H1 (cell line): Measurements from ENCODE around the gene TMEM130. TPM values are rescaled to one million over a fixed set of nuclear protein-coding genes. Genes with fewer than 3 reads are reported as not detected.

Experiments
- CTCF ChIA-PET: fragments of 300-600 bp; sonication (Branson Sonifier 250); formaldehyde crosslinking; loops from one replicate; lab custom pipeline; 2021; ENCODE audit not compliant: partially characterized antibody; lab: Charles Lee
- POLR2A ChIA-PET: fragments of 300-600 bp; sonication (Branson Sonifier 250); formaldehyde crosslinking; loops from one replicate; lab custom pipeline; 2021; ENCODE audit warnings: inconsistent platforms; ENCODE audit not compliant: partially characterized antibody; lab: Charles Lee
- DNase-seq, 2 experiments: peaks; one replicate each; pipeline versions ENCODE4 v3.0.0 to v3.0.0-alpha.2; 2010 to 2022; ENCODE audit warnings: low spot score in 2 of 2, low read depth in 1 of 2, mixed read lengths in 1 of 2
- FAIRE-seq: peaks from 2 replicates; lab custom pipeline; 2011; peaks lifted over from hg19 to GRCh38; lab: Jason Lieb, UNC
- H2AFZ ChIP-seq: 2 replicates; pipeline ENCODE4 v1.8.1; 2012; ENCODE audit warnings: low read length, inconsistent platforms
- H2AK5ac ChIP-seq: 2 replicates; pipeline ENCODE4 v1.6.1; 2013; ENCODE audit warnings: low read depth, low read length
- H2BK120ac ChIP-seq: replicated peaks from 2 replicates; pipeline ENCODE3; 2013; ENCODE audit warnings: low read depth, low read length, inconsistent platforms
- H2BK12ac ChIP-seq: 2 replicates; pipeline ENCODE4 v1.6.1; 2013; ENCODE audit warnings: low read depth, low read length
- H2BK15ac ChIP-seq: 2 replicates; pipeline ENCODE4 v1.6.1; 2013; ENCODE audit warnings: low read length
- H2BK20ac ChIP-seq: 2 replicates; pipeline ENCODE4 v1.6.1; 2013; ENCODE audit warnings: low read length
- H2BK5ac ChIP-seq: 2 replicates; pipeline ENCODE4 v1.6.1; 2013; ENCODE audit warnings: low read depth, low read length
- H3K14ac ChIP-seq: 2 replicates; pipeline ENCODE4 v1.6.1; 2013; ENCODE audit warnings: inconsistent platforms; ENCODE audit not compliant: insufficient read length
- H3K18ac ChIP-seq: 2 replicates; pipeline ENCODE4 v1.6.1; 2013; ENCODE audit warnings: low read length; ENCODE audit errors: extremely low read depth
- H3K23ac ChIP-seq: 2 replicates; pipeline ENCODE4 v1.6.1; 2013; ENCODE audit warnings: inconsistent platforms; ENCODE audit not compliant: insufficient read length
- H3K23me2 ChIP-seq: 2 replicates; pipeline ENCODE4 v1.6.1; 2013; ENCODE audit warnings: low read depth, low read length
- H3K27ac ChIP-seq: 2 replicates; pipeline ENCODE4 v1.6.1; 2011; ENCODE audit warnings: low read depth, low read length, inconsistent platforms
- H3K27me3 ChIP-seq, 4 experiments: replicated peaks in 1 of 4; 1 replicate in 1 of 4; 2 replicates in 3 of 4; pipeline versions ENCODE4 v1.6.1 to v1.8.1; 2011 to 2013; ENCODE audit warnings: low read length in 3 of 4, mild to moderate bottlenecking in 3 of 4, inconsistent platforms in 2 of 4, mixed read lengths in 2 of 4, moderate library complexity in 1 of 4; ENCODE audit not compliant: control insufficient read depth in 3 of 4, insufficient read depth in 3 of 4; ENCODE audit errors: extremely low read depth in 1 of 4
- H3K36me3 ChIP-seq, 4 experiments: 2 replicates each; pipeline versions ENCODE4 v1.6.1 to v1.8.1; 2011 to 2013; ENCODE audit warnings: mild to moderate bottlenecking in 4 of 4, low read length in 3 of 4, moderate library complexity in 2 of 4, control low read depth in 1 of 4, inconsistent platforms in 1 of 4; ENCODE audit not compliant: insufficient read depth in 4 of 4, control insufficient read depth in 2 of 4
- H3K4ac ChIP-seq: replicated peaks from 2 replicates; pipeline ENCODE3; 2013; ENCODE audit warnings: low read length, low read depth, mixed read lengths, inconsistent platforms; ENCODE audit not compliant: insufficient read length
- H3K4me1 ChIP-seq, 4 experiments: replicated peaks in 1 of 4; 1 replicate in 1 of 4; 2 replicates in 3 of 4; pipeline versions ENCODE4 v1.6.1 to v1.8.1; 2011 to 2013; ENCODE audit warnings: low read length in 3 of 4, inconsistent platforms in 2 of 4, mixed read lengths in 1 of 4; ENCODE audit not compliant: insufficient read depth in 4 of 4, control insufficient read depth in 3 of 4
- H3K4me2 ChIP-seq, 2 experiments: 2 replicates each; pipeline versions ENCODE4 v1.6.1 to v1.8.1; 2011 to 2013; ENCODE audit warnings: low read depth in 2 of 2, low read length in 2 of 2, control low read depth in 1 of 2, inconsistent platforms in 1 of 2, mild to moderate bottlenecking in 1 of 2; ENCODE audit not compliant: insufficient read depth in 1 of 2
- H3K4me3 ChIP-seq, 4 experiments: fragments of 200-600, 300-600 bp in 1 of 4; sonication (generic), shearing (Covaris generic), sonication (Bioruptor Twin) in 1 of 4; 2 replicates each; pipeline versions ENCODE4 v1.5.1 to v1.8.1; 2011 to 2016; ENCODE audit warnings: low read length in 4 of 4, low read depth in 3 of 4, control low read depth in 2 of 4, inconsistent platforms in 2 of 4, mild to moderate bottlenecking in 2 of 4, mixed read lengths in 1 of 4, moderate library complexity in 1 of 4; ENCODE audit not compliant: insufficient read depth in 2 of 4; ENCODE audit errors: extremely low read depth in 1 of 4
- H3K56ac ChIP-seq: replicated peaks from 2 replicates; pipeline ENCODE3; 2013; ENCODE audit warnings: low read depth, mild to moderate bottlenecking, mixed read lengths, low read length, inconsistent platforms; ENCODE audit not compliant: insufficient read length
- H3K79me1 ChIP-seq: 2 replicates; pipeline ENCODE4 v1.6.1; 2013; ENCODE audit warnings: low read depth, low read length, control low read depth
- H3K79me2 ChIP-seq, 2 experiments: 2 replicates each; pipeline versions ENCODE4 v1.6.1 to v1.8.1; 2012 to 2013; ENCODE audit warnings: low read length in 2 of 2, mild to moderate bottlenecking in 2 of 2, inconsistent platforms in 1 of 2; ENCODE audit not compliant: insufficient read depth in 2 of 2, control insufficient read depth in 1 of 2
- H3K9ac ChIP-seq, 4 experiments: replicated peaks in 1 of 4; 1 replicate in 1 of 4; 2 replicates in 3 of 4; pipeline versions ENCODE4 v1.6.1 to v1.8.1; 2011 to 2013; ENCODE audit warnings: low read depth in 3 of 4, low read length in 3 of 4, control low read depth in 2 of 4, mild to moderate bottlenecking in 2 of 4, moderate library complexity in 2 of 4, inconsistent platforms in 1 of 4; ENCODE audit errors: extremely low read depth in 1 of 4
- H3K9me3 ChIP-seq, 2 experiments: 2 replicates each; pipeline versions ENCODE4 v1.6.1 to v1.8.1; 2012 to 2013; ENCODE audit warnings: mild to moderate bottlenecking in 2 of 2, moderate library complexity in 2 of 2, control low read depth in 1 of 2, inconsistent platforms in 1 of 2, low read depth in 1 of 2, low read length in 1 of 2, mixed read lengths in 1 of 2; ENCODE audit not compliant: insufficient read depth in 2 of 2
- H4K20me1 ChIP-seq, 2 experiments: replicated peaks in 1 of 2; 2 replicates each; pipeline versions ENCODE3 to v1.8.1; 2011 to 2013; ENCODE audit warnings: inconsistent platforms in 2 of 2, low read length in 2 of 2, mild to moderate bottlenecking in 1 of 2; ENCODE audit not compliant: insufficient read depth in 2 of 2, control insufficient read depth in 1 of 2
- H4K5ac ChIP-seq: 2 replicates; pipeline ENCODE4 v1.6.1; 2013; ENCODE audit warnings: low read length, low read depth, mixed read lengths, inconsistent platforms; ENCODE audit not compliant: insufficient read length
- H4K8ac ChIP-seq: 2 replicates; pipeline ENCODE4 v1.8.0; 2013; ENCODE audit warnings: mild to moderate bottlenecking, moderate library complexity, low read length, inconsistent platforms; ENCODE audit not compliant: insufficient read depth; ENCODE audit errors: extremely low read depth
- H4K91ac ChIP-seq: replicated peaks from 2 replicates; pipeline ENCODE3; 2013; ENCODE audit warnings: low read length, mixed read lengths, inconsistent platforms; ENCODE audit not compliant: insufficient read length
- SRF ChIP-seq: IDR thresholded peaks from 2 replicates; pipeline ENCODE4 v1.6.1; 2011; ENCODE audit warnings: mild to moderate bottlenecking, low read depth, low read length, moderate library complexity
- WGBS, 2 experiments: shearing (Covaris generic) in 1 of 2; methylation state at CpG; one replicate each; pipeline versions ENCODE4 v1.1.6 to v1.1.7; 2013 to 2015; ENCODE audit warnings: low lambda C conversion rate in 2 of 2, mixed read lengths in 2 of 2, inconsistent platforms in 1 of 2, low coverage in 1 of 2, missing lambda C conversion rate in 1 of 2; ENCODE audit not compliant: insufficient replicate concordance in 2 of 2, insufficient coverage in 1 of 2, insufficient read length in 1 of 2; ENCODE audit errors: extremely low coverage in 1 of 2, missing lambda C conversion rate in 1 of 2; 5-methylcytosine and 5-hydroxymethylcytosine counted together
- polyA plus RNA-seq, 7 experiments: library from polyadenylated mRNA; depleted of rRNA in 3 of 7; stranded (reverse) in 5 of 7; unstranded in 2 of 7; fragments of >200 nt in 5 of 7; fragments of 200-250 nt in 2 of 7; gene quantifications; 1 replicate in 5 of 7; 2 replicates in 1 of 7; 4 replicates in 1 of 7; pipeline versions ENCODE4 v1.2.1 to v1.2.3, GENCODE V29; 2011 to 2013; ENCODE audit warnings: missing spikeins in 2 of 7, mixed read lengths in 2 of 7
- total RNA-seq: library from RNA; stranded (reverse); fragmentation: NEBNext Ultra II Directional; extraction: Animal tissue kit (Norgen Biotek cat#: 25700); gene quantifications from 2 replicates; pipeline ENCODE4 v1.2.1, GENCODE V29; 2021

The TMEM130 gene
- total and polyA plus RNA-seq, 2 of the 8 experiments (the other 6 are each of a cell fraction or from before 2014, with no cell fraction given) = 2.9 to 6.6 TPM

- no peak overlapping the region for H3K23ac ChIP-seq
- no peak overlapping the region for H2BK12ac ChIP-seq
- H3K27ac ChIP-seq = no peak overlapping the region
- H4K5ac ChIP-seq = no peak overlapping the region
- H3K79me2 ChIP-seq = no peaks in the 10 kb centered on the region
- H4K20me1 ChIP-seq = no peaks in the 10 kb centered on the region
- DNase-seq (no peak), FAIRE-seq (no peak)
- H3K4me2 ChIP-seq = no peak overlapping the region
- no peak overlapping the region for H2AFZ ChIP-seq
- no peak overlapping the region for H3K14ac ChIP-seq
- no peak overlapping the region for H4K91ac ChIP-seq
- H3K9me3 ChIP-seq = no peaks in the 10 kb centered on the region; a peak in 1 of 4 replicates
- no peak overlapping the region for H2BK120ac ChIP-seq
- H4K8ac ChIP-seq = no peak overlapping the region
- no peaks in the 10 kb centered on the region for H3K36me3 ChIP-seq
- H3K18ac ChIP-seq = no peak overlapping the region
- no peak overlapping the region for H2BK20ac ChIP-seq
- peaks cover 4% of the 10 kb centered on the region; the same call in 1 of the 2 replicates for H3K23me2 ChIP-seq
- no peak overlapping the region for H3K4ac ChIP-seq
- no peak overlapping the region for H3K56ac ChIP-seq
- H3K4me3 ChIP-seq = no peak overlapping the region
- H2AK5ac ChIP-seq = no peak overlapping the region
- POLR2A ChIA-PET = no interaction called here
- no peak overlapping the region for H2BK15ac ChIP-seq
- peaks cover 0 to 5% (median 2%) of the 10 kb centered on the region in 4 experiments; a peak in 6 of 7 replicates for H3K4me1 ChIP-seq
- no peaks in the 10 kb centered on the region for H3K79me1 ChIP-seq
- H3K27me3 ChIP-seq = no peaks in the 10 kb centered on the region; a peak in 1 of 7 replicates
- WGBS, 2 experiments = no CpG with 5 or more reads among the region's 1 CpG
- H2BK5ac ChIP-seq = no peak overlapping the region
- H3K9ac ChIP-seq = no peak overlapping the region
- CTCF ChIA-PET = interaction anchor here (1.2 to 4.6 kb wide), 3 partner anchors 12 to 55 kb away, joined by 3 to 46 read pairs (median 6); no protein-coding TSS in a partner anchor
- TF ChIP-seq SRF = no peak
Observed at GRCh38 chr7:98821348-98821747, 48.5 kb downstream of the TMEM130 start.
